Omental fat pad (tissue), 4 donors: ENCODE results near the gene SERAC1. TPM values are rescaled to one million over a fixed set of nuclear protein-coding genes. Genes with fewer than 3 reads are reported as not detected.

Source experiments
- ATAC-seq: fragments of 150-250 bp; one replicate; pipeline ENCODE4 v1.9.1; 2016; ENCODE audit warnings: mild to moderate bottlenecking, moderate library complexity; ENCODE audit not compliant: low FRiP score
- DNase-seq: peaks from one replicate; pipeline ENCODE4 v3.0.0-alpha.2; 2019; ENCODE audit warnings: low spot score
- CTCF ChIP-seq, 3 donors: fragments of 450-650 bp; IDR thresholded peaks; one replicate each; pipeline ENCODE4 v1.5.1; 2016 to 2017; ENCODE audit warnings: antibody characterized with exemption in 3 of 3, mild to moderate bottlenecking in 3 of 3, moderate library complexity in 2 of 3
- total RNA-seq, 4 donors: library from RNA; depleted of rRNA; stranded (reverse); fragments of >200 nt; gene quantifications; one replicate each; pipeline ENCODE4 v1.1.0, GENCODE V29; 2016

The SERAC1 gene
- total RNA-seq, 4 donors from 2014 or later = 5.8 to 8.8 (median 7.4) TPM

GRCh38 chr6:158205169-158205944, 37.3 kb upstream of the SERAC1 start:
- no peak for DNase-seq
- ATAC-seq = no peak
- TF ChIP-seq CTCF (IDR thresholded peaks at IDR 0.05) = no peak

- no peak for ATAC-seq
- TF ChIP-seq CTCF (IDR thresholded peaks at IDR 0.05) = no peak
- no peak for DNase-seq
These were observed 30.4 kb upstream of the SERAC1 start for GRCh38 chr6:158198461-158198860.

GRCh38 chr6:158194487-158195280, 26.6 kb upstream of the SERAC1 start:
- no peak for ATAC-seq
- no peak for TF ChIP-seq CTCF (IDR thresholded peaks at IDR 0.05)
- DNase-seq = no peak

GRCh38 chr6:158191761-158192160, 23.7 kb upstream of the SERAC1 start:
- no peak for DNase-seq
- no peak for TF ChIP-seq CTCF (IDR thresholded peaks at IDR 0.05)
- no peak for ATAC-seq

- DNase-seq (no peak), ATAC-seq (no peak)
- no peak for TF ChIP-seq CTCF (IDR thresholded peaks at IDR 0.05)
These were observed 23.0 kb upstream of the SERAC1 start for GRCh38 chr6:158191032-158191431.

GRCh38 chr6:158188591-158188990, 20.5 kb upstream of the SERAC1 start:
- no peak for TF ChIP-seq CTCF (IDR thresholded peaks at IDR 0.05)
- ATAC-seq (no peak), DNase-seq (no peak)
